GM12873 (cell line): ENCODE data around the gene GATA1.

Experiments used
- CTCF ChIP-seq: IDR thresholded peaks from 2 replicates; pipeline ENCODE4 v1.5.1; 2012; ENCODE audit warnings: low read depth, mild to moderate bottlenecking, moderate library complexity, low read length, control low read depth; ENCODE audit not compliant: insufficient read depth; ENCODE audit errors: missing control alignments

Gene GATA1

GRCh38 chrX:48784726-48785125 lies 1.7 kb upstream of the GATA1 start:
- TF ChIP-seq CTCF, result no peak

- TF ChIP-seq CTCF, result no peak
These were observed 1.2 kb upstream of the GATA1 start for GRCh38 chrX:48785186-48785539.

- no peak for TF ChIP-seq CTCF
These were observed 713 bp upstream of the GATA1 start for GRCh38 chrX:48785540-48786214.

- TF ChIP-seq CTCF, result no peak
These were observed 575 bp downstream of the GATA1 start for GRCh38 chrX:48786825-48787504.

GRCh38 chrX:48787505-48788443 lies 1.4 kb downstream of the GATA1 start:
- TF ChIP-seq CTCF, result no peak

- TF ChIP-seq CTCF, result no peak
These were observed 3.2 kb downstream of the GATA1 start for GRCh38 chrX:48789366-48790220.

- no peak for TF ChIP-seq CTCF
These were observed 4.1 kb downstream of the GATA1 start for GRCh38 chrX:48790477-48790876.
